Prostate gland (tissue), 1 donor: ENCODE measurements around the gene HDGFL3.

Experiments used
- POLR2A ChIP-seq: fragments of 450-650 bp; IDR thresholded peaks from one replicate; pipeline ENCODE4 v1.6.1; 2016; ENCODE audit warnings: antibody characterized with exemption, mild to moderate bottlenecking
- POLR2AphosphoS5 ChIP-seq: sonication (generic); formaldehyde crosslinking; IDR thresholded peaks from one replicate; pipeline ENCODE4 v1.6.1; 2017; ENCODE audit warnings: antibody characterized with exemption

DNA sequence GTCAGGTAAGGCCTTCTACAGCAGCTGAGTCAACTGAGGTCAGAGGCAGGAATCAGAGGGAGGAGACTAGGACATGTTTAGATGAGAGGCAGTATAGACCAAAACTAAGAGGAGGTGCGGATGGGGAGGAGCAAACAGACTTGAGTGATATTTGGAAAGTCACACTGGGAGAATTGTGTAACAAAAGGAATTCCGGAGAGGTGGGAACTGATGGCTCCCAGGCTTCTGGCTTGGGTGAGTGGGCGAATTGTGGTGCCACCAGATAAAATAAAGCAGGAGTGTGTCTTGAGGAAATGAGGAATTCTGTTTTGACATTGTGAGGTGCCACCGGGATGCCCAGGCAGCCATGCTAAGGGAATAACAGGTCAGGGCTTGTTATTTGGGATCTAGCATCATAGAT is 103.5 kb downstream of the HDGFL3 start:
- no peak for TF ChIP-seq POLR2AphosphoS5
- no peak for TF ChIP-seq POLR2A
